Non-pigmented ciliary epithelial cell (primary cell): ENCODE data around the gene IFNK.
A peak's percentile ranks its signal among the peaks of the same experiment; 100 is the strongest.

Experiments used
- DNase-seq: peaks from one replicate; pipeline ENCODE4 v3.0.0-alpha.2; 2010; ENCODE audit warnings: low read depth

Gene IFNK

GRCh38 chr9:27573634-27574590, 49.8 kb downstream of the IFNK start:
- DNase-seq, result peak; percentile 99
